Ovary (tissue), 3 donors: ENCODE data around the gene ZNF746.

Experiments used
- EP300 ChIP-seq: sonication (generic); formaldehyde crosslinking; IDR thresholded peaks from one replicate; pipeline ENCODE4 v1.6.1; 2017; ENCODE audit warnings: antibody characterized with exemption
- POLR2A ChIP-seq: fragments of 450-650 bp; IDR thresholded peaks from one replicate; pipeline ENCODE4 v1.6.1; 2017; ENCODE audit warnings: antibody characterized with exemption, mild to moderate bottlenecking, moderate library complexity
- TF ChIP-seq, protein P1 (sequence below), 3 donors: fragments of 450-650 bp in 2 of 3; fragments of 200-600 bp in 1 of 3; IDR thresholded peaks; one replicate each; pipeline versions ENCODE4 v1.5.1 to v1.8.0; 2016 to 2022; ENCODE audit warnings: antibody characterized with exemption in 3 of 3, mild to moderate bottlenecking in 1 of 3
- donor health status: DM: no; HTN: no; CAD: no.

GRCh38 chr7:149489391-149490024, 8.1 kb downstream of the ZNF746 start:
- TF ChIP-seq, protein P1, sequence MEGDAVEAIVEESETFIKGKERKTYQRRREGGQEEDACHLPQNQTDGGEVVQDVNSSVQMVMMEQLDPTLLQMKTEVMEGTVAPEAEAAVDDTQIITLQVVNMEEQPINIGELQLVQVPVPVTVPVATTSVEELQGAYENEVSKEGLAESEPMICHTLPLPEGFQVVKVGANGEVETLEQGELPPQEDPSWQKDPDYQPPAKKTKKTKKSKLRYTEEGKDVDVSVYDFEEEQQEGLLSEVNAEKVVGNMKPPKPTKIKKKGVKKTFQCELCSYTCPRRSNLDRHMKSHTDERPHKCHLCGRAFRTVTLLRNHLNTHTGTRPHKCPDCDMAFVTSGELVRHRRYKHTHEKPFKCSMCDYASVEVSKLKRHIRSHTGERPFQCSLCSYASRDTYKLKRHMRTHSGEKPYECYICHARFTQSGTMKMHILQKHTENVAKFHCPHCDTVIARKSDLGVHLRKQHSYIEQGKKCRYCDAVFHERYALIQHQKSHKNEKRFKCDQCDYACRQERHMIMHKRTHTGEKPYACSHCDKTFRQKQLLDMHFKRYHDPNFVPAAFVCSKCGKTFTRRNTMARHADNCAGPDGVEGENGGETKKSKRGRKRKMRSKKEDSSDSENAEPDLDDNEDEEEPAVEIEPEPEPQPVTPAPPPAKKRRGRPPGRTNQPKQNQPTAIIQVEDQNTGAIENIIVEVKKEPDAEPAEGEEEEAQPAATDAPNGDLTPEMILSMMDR (IDR thresholded peaks at IDR 0.05), result no peak
- no peak for TF ChIP-seq POLR2A
- no peak for TF ChIP-seq EP300
